ENCODE measurements around the gene PITX1. TPM values are rescaled to one million over a fixed set of nuclear protein-coding genes. Genes with fewer than 3 reads are reported as not detected.

The PITX1 gene
- total RNA-seq, 6 experiments from 2014 or later, result not detected

DNA sequence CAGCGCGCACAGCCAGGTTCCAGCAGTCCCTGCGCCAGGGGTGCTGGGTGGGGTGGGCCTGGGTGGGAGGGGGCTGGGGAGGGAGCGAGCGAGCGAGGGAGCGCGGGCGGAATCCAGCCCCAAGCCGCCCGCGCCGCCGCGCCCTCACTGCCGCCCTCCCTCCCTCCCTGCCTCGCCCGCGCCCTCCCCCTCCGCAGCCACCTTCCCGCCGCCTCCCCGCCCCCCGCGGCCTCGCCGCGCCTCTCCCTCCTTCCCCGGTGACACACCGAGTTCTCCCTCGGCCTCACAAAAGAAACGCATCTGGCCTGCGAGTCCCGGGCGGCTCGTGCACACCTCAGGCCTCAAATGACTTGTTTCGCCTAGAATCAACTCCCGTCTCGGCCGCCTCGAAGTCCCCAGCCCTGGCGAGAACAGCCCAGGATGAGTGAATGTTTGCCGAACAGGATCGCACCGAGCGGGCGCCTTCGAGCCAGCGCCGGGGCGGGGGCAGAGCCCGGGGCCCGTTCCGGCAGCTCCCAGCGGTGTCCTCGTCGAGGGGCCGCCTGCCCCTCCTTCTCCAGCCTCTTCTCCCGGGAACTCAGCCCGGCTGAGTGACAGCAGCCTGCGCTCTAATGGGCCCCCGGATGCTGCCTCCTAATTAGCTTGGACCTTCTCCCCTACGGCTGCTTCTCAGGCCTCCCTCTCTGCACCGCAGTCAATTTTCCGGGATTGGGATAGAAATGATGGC lies 371 bp upstream of the PITX1 start:
- intact Hi-C loops (cut with DNase I), result no loop called here
- TF ChIP-seq, protein P1, sequence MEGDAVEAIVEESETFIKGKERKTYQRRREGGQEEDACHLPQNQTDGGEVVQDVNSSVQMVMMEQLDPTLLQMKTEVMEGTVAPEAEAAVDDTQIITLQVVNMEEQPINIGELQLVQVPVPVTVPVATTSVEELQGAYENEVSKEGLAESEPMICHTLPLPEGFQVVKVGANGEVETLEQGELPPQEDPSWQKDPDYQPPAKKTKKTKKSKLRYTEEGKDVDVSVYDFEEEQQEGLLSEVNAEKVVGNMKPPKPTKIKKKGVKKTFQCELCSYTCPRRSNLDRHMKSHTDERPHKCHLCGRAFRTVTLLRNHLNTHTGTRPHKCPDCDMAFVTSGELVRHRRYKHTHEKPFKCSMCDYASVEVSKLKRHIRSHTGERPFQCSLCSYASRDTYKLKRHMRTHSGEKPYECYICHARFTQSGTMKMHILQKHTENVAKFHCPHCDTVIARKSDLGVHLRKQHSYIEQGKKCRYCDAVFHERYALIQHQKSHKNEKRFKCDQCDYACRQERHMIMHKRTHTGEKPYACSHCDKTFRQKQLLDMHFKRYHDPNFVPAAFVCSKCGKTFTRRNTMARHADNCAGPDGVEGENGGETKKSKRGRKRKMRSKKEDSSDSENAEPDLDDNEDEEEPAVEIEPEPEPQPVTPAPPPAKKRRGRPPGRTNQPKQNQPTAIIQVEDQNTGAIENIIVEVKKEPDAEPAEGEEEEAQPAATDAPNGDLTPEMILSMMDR (IDR thresholded peaks at IDR 0.05), result no peak
- no peak for TF ChIP-seq POLR2A (IDR thresholded peaks at IDR 0.05)
- peak overlapping the region in 1 of 3 donors; percentile 38 for H3K4me3 ChIP-seq

DNA sequence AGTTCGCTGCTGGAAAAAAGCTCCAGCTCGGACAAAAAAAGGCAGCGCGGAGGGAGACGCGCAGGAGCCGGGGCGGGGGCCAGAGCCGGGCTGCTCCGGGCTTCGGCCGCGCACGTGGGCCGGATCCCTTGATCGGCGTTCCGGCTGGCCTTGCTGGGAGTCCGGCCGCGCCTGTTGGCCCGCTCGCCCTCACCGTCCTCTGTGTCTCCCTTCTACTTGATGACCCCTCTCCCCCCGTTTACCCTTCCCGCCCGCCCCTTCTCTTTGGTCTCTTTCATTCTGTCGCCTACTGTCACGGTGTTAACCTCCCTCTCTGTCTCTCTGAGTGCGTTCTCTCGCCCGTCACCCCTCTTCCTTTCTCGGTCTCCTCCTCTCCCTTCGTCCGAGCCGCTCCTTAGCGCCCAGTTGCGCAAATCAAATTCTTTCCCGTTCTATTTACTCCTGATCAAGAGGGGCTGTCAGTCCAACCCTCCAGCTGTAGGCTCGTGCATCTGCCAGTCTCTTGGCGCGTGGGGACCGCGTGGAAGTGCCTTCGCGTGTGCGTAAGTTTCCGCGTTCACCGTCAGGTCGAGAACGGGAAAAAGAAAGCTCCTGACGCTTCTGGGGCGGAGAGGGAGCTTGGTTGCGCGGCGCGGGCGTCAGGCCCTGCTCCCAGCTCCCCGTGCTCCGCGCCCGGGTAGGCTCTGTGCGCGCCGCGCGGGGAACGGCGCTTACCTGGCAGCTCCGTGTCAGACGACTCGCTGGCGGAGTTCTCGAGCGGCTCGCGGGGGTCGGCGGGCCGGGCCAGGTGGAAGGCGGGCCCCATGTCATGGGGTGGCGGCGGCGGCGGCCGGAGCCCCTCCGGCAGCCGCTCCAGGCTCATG lies 798 bp downstream of the PITX1 start:
- intact Hi-C loops (cut with DNase I), result no loop called here
- DNase-seq, result peak in 2 of 3 donors; percentile 36 to 42

More for the DNA sequence above, 371 bp upstream of the PITX1 start:
- Histone ChIP-seq H3K36me3 (no peaks in the 10 kb centered on the region), H3K9me3 (no peaks in the 10 kb centered on the region), H3K4me1 (peaks cover 0 to 35% (median 2%) of the 10 kb centered on the region in 4 donors), H3K27me3 (peaks cover 28 to 61% of the 10 kb centered on the region in 2 donors), H3K27ac (no peak overlapping the region)
- peak in 2 of 3 donors; percentile 15 to 46 for DNase-seq
- no peak for ATAC-seq
- 16% methylated on average over 15 of the region's 65 CpGs for WGBS (ENCODE audit: insufficient coverage, low coverage, low lambda C conversion rate, missing lambda C conversion rate)

DNA sequence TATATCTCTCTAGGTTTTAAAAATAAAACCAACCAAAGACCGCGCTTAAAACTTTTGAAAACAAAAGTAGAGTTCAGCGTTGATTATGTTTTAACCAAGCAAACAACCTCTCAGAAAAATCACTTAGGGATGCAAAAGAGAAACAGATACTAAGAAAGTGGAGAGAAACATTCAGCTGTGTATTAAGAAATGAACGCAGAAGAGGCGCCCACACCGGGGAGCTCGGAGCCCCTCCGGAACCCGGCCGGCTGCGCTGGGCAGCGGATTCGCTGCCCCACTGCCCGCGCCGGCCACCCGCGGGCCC lies 1.4 kb downstream of the PITX1 start:
- intact Hi-C loops (cut with DNase I), result no loop called here
- H3K27me3 ChIP-seq, result peaks cover 20 to 62% of the 10 kb centered on the region in 2 donors
- no peak for TF ChIP-seq POLR2A (IDR thresholded peaks at IDR 0.05)
- TF ChIP-seq, protein P1 (IDR thresholded peaks at IDR 0.05), result no peak
- DNase-seq, result no peak
- H3K4me1 ChIP-seq, result peaks cover 0 to 31% (median 2%) of the 10 kb centered on the region in 4 donors
- WGBS (ENCODE audit: insufficient coverage, low coverage, low lambda C conversion rate, missing lambda C conversion rate), result 7% methylated on average over 8 of the region's 18 CpGs
- H3K36me3 ChIP-seq, result no peaks in the 10 kb centered on the region
- H3K9me3 ChIP-seq, result no peaks in the 10 kb centered on the region
- H3K27ac ChIP-seq, result no peak overlapping the region
- H3K4me3 ChIP-seq, result no peak overlapping the region
- ATAC-seq, result no peak

More for the DNA sequence above, 798 bp downstream of the PITX1 start:
- Histone ChIP-seq H3K36me3 (no peaks in the 10 kb centered on the region), H3K27me3 (peaks cover 22 to 62% of the 10 kb centered on the region in 2 donors), H3K4me1 (peaks cover 0 to 31% (median 2%) of the 10 kb centered on the region in 4 donors), H3K4me3 (peak overlapping the region; percentile 11 to 38 (median 22)), H3K9me3 (no peaks in the 10 kb centered on the region), H3K27ac (no peak overlapping the region)
- 9% methylated on average over 34 of the region's 89 CpGs for WGBS (ENCODE audit: insufficient coverage, low coverage, low lambda C conversion rate, missing lambda C conversion rate)
- no peak for TF ChIP-seq POLR2A (IDR thresholded peaks at IDR 0.05)
- TF ChIP-seq, protein P1 (IDR thresholded peaks at IDR 0.05), result no peak
- peak; percentile 23 to 45 (median 34) for ATAC-seq

DNA sequence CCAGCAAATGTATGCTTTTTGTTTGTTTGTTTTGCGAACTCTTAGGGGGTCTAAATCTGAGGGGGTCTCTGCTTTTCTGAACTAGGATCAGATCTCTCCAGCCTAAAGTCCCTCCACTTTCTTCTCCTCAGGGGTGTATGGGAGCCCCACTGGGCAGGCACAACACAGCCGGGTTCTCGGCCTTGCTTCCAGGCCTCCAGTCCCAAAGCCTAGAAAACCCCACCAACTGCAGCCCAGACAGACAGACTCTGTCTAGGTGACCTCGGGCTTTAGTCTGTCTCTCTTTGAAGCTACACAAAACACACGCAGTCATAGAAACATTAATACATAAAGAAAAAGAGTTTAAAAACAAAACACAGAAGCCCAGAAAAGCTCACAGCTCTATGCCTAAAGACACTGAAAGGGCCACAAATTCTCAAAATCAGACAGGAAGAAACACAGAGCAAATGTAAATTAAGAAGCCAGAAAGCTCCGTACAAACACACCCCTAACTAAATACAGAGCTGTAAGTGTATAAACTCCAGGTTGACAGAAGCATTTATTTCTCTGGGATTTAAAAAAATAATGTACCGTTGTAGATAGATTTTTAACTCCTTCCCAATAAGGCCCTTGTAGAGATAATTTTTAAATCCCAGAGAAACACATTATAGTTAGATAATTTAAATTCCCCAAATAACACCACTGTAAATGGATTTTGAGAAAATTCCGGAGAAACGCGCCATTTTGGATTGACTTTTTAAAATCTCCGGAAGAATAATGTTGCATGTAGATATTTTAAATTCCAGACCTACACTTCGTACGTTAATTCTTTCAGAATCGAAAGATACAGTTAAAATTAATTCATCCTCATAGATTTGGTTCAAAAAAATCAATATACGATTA lies 2.0 kb downstream of the PITX1 start:
- H3K27ac ChIP-seq, result no peak overlapping the region
- ATAC-seq (no peak), DNase-seq (peak in 1 of 3 donors; percentile 8)
- H3K4me1 ChIP-seq, result peaks cover 0 to 31% (median 2%) of the 10 kb centered on the region in 4 donors
- H3K4me3 ChIP-seq, result no peak overlapping the region
- TF ChIP-seq, protein P1 (IDR thresholded peaks at IDR 0.05), result no peak
- no peak for TF ChIP-seq POLR2A (IDR thresholded peaks at IDR 0.05)
- intact Hi-C loops (cut with DNase I), result no loop called here
- WGBS (ENCODE audit: insufficient coverage, low coverage, low lambda C conversion rate, missing lambda C conversion rate), result 22% methylated on average over 15 of the region's 15 CpGs
- no peaks in the 10 kb centered on the region for H3K36me3 ChIP-seq
- peaks cover 20 to 62% of the 10 kb centered on the region in 2 donors for H3K27me3 ChIP-seq
- H3K9me3 ChIP-seq, result no peaks in the 10 kb centered on the region

All from right lobe of liver (tissue), 6 donors.